ENCODE results near the gene GCNT1.

The GCNT1 gene

DNA sequence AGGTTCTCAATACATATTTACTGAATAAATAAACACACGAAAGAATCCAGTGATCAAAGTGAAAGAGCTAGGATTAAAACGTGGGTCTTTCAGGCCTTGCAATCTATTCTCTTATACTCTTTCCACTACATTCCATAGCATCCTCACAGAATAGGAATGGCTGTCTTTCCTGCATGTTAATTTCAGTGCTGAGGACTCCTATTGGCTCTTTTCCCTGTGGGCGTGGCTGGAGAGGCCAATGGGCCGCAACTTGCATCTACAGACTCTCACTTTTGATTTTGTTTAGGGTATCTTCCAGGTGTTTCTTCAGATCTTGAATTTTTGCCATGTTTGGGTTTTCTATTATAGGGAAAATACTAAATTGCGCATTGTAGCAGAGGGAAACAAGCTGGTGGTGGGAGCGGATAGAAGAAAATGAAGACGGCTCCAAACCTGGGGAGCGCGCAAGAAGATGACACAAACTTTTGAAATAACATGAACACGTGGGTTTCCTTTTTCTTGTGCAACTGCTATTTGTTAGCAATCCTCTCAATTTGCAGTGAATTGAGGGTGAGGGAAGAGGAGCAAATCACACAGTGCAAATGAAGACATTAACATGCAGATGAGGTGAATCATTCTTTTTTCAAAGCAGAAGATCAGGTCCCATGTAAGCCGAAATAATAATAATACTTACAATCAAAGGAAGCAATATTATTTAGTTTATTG lies 93.9 kb downstream of the GCNT1 start:
- Histone ChIP-seq H3K36me3 (ENCODE audit: control insufficient read depth, low read length) (no peaks in the 10 kb centered on the region), H3K27ac (ENCODE audit: low read depth, low read length) (no peak overlapping the region), H3K4me3 (ENCODE audit: low read length) (no peak overlapping the region), H3K79me2 (ENCODE audit: control insufficient read depth, low read length) (no peaks in the 10 kb centered on the region), H3K9me3 (ENCODE audit: control insufficient read depth, insufficient read depth, low read length) (no peaks in the 10 kb centered on the region), H3K9me2 (replicated peaks; ENCODE audit: control insufficient read depth, low read length) (no peaks in the 10 kb centered on the region), H4K20me1 (ENCODE audit: control insufficient read depth, insufficient read depth, low read depth, low read length) (no peaks in the 10 kb centered on the region), H3K4me2 (ENCODE audit: low read length) (no peak overlapping the region), H3F3A (ENCODE audit: control insufficient read depth, insufficient read depth) (no peaks in the 10 kb centered on the region), H3K4me1 (ENCODE audit: control insufficient read depth, low read length) (no peaks in the 10 kb centered on the region), H3K27me3 (ENCODE audit: control insufficient read depth, low read length) (no peaks in the 10 kb centered on the region)
- TF ChIP-seq CTCF (IDR thresholded peaks at IDR 0.05; ENCODE audit: low read depth, low read length, poor library complexity, severe bottlenecking) (no peak), EZH2phosphoT487 (IDR thresholded peaks at IDR 0.05; ENCODE audit: borderline replicate concordance, low read length) (no peak)

GRCh38 chr9:76553680-76554079 lies 94.7 kb downstream of the GCNT1 start:
- H4K20me1 ChIP-seq (ENCODE audit: control insufficient read depth, insufficient read depth, low read depth, low read length): no peaks in the 10 kb centered on the region
- H3K9me3 ChIP-seq (ENCODE audit: control insufficient read depth, insufficient read depth, low read length): no peaks in the 10 kb centered on the region
- no peak overlapping the region for H3K4me2 ChIP-seq (ENCODE audit: low read length)
- no peaks in the 10 kb centered on the region for H3K9me2 ChIP-seq (replicated peaks; ENCODE audit: control insufficient read depth, low read length)
- H3K79me2 ChIP-seq (ENCODE audit: control insufficient read depth, low read length): no peaks in the 10 kb centered on the region
- H3K27me3 ChIP-seq (ENCODE audit: control insufficient read depth, low read length): no peaks in the 10 kb centered on the region
- no peaks in the 10 kb centered on the region for H3F3A ChIP-seq (ENCODE audit: control insufficient read depth, insufficient read depth)
- H3K36me3 ChIP-seq (ENCODE audit: control insufficient read depth, low read length): no peaks in the 10 kb centered on the region
- H3K4me1 ChIP-seq (ENCODE audit: control insufficient read depth, low read length): peaks cover 5% of the 10 kb centered on the region
- TF ChIP-seq EZH2phosphoT487 (IDR thresholded peaks at IDR 0.05; ENCODE audit: borderline replicate concordance, low read length): no peak
- no peak for TF ChIP-seq CTCF (IDR thresholded peaks at IDR 0.05; ENCODE audit: low read depth, low read length, poor library complexity, severe bottlenecking)
- H3K27ac ChIP-seq (ENCODE audit: low read depth, low read length): no peak overlapping the region
- no peak overlapping the region for H3K4me3 ChIP-seq (ENCODE audit: low read length)

Measured in DOHH2 (cell line).